Heart left ventricle (tissue), 13 donors: ENCODE results near the gene SHISA2.

ENCODE experiments used
- POLR2A ChIP-seq, 2 donors: fragments of 450-650 bp; IDR thresholded peaks; one replicate each; pipeline ENCODE4 v1.6.1; 2017; ENCODE audit warnings: antibody characterized with exemption in 2 of 2, mild to moderate bottlenecking in 2 of 2, moderate library complexity in 2 of 2
- TF ChIP-seq, protein P1 (sequence below), 12 donors: fragments of 200-600 bp; sonication (generic) in 4 of 12; IDR thresholded peaks; one replicate each; pipeline versions ENCODE4 v1.5.0 to v1.8.0; 2018 to 2022; ENCODE audit warnings: antibody characterized with exemption in 12 of 12, mild to moderate bottlenecking in 5 of 12
- donor health status: ischemic (EF 13 %, LVEDD 7.1; RV severe dilation, severe dysfunction).
- donor health status: DM: no; HTN: yes; CAD: no.
- donor health status: DM: no; HTN: no; CAD: no.
- donor health status: ischemic (EF 25% LVEDD 6.9; RV normal size, moderate dysfunction).
- donor health status: ischemic (EF 25% LVEDD 5.7; RV mildly dilated, moderate dysfunction).
- donor health status: ischemic (EF 35%, LVEDD 5.7; RV mildly dilated, moderate dysfunction).
- donor health status: nonischemic (EF 11% LVEDD 7.7; RV severe dilation, severe dysfunction).
- donor health status: DM: yes; HTN: yes; CAD: no.
- donor health status: PGD.
- donor health status: ischemic (EF 29% LVEDD 5.4; RV normal size, mild dysfunction).
- donor health status: nonischemic (EF 23%, LVEDD 6.1; RV moderate dilation, normal function).

DNA sequence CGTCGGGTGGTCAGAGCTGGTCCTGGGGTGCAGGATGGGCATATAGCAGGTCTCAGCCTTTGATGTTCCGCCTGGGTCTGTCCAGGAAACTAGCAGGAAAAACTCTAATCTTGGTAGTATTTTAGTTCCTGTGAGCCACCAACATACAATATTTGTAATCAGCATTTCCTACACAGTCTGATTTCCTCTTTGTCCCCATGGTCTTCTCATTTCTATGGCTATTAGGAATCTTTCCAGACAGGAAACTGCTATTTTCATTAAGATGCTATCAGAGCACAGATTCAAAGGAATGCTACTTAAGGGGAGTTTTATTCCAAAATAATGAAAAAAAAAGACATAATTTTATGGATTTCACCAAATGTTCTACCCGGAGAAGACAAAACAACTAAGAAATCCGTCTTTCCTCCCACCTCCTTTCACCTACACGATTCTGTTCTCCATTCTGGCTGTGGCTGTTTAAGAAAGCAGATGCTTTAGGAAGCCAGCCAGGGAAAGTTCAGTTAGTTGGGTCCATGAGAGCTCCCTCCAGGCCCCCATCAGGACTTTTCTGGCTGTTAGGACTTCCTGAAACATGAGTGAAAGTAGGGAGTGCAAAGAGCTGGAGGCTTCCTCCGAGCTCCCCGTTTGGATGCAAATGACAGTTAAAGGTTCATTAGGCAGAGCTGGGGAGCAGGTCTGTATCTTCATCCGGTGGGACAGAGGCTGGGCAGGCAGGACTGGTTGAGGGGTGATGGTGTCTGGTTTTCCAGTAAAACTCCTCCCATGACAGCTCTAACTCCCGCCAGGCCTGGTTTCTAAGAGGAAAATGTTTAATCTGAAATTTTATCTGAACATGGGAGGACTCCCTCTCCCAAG, 36.3 kb downstream of the SHISA2 start:
- TF ChIP-seq, protein P1, sequence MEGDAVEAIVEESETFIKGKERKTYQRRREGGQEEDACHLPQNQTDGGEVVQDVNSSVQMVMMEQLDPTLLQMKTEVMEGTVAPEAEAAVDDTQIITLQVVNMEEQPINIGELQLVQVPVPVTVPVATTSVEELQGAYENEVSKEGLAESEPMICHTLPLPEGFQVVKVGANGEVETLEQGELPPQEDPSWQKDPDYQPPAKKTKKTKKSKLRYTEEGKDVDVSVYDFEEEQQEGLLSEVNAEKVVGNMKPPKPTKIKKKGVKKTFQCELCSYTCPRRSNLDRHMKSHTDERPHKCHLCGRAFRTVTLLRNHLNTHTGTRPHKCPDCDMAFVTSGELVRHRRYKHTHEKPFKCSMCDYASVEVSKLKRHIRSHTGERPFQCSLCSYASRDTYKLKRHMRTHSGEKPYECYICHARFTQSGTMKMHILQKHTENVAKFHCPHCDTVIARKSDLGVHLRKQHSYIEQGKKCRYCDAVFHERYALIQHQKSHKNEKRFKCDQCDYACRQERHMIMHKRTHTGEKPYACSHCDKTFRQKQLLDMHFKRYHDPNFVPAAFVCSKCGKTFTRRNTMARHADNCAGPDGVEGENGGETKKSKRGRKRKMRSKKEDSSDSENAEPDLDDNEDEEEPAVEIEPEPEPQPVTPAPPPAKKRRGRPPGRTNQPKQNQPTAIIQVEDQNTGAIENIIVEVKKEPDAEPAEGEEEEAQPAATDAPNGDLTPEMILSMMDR (IDR thresholded peaks at IDR 0.05): no peak
- TF ChIP-seq POLR2A (IDR thresholded peaks at IDR 0.05): no peak
